HuH-7 (cell line): ENCODE measurements around the gene SURF2.

Experiments
- DNase-seq: peaks from one replicate; pipeline ENCODE4 v3.0.0; 2011; ENCODE audit warnings: low spot score

Gene SURF2

GRCh38 chr9:133401588-133401987, 45.2 kb downstream of the SURF2 start:
- DNase-seq: no peak

GRCh38 chr9:133402689-133403088, 46.3 kb downstream of the SURF2 start:
- no peak for DNase-seq

GRCh38 chr9:133403766-133404453, 47.6 kb downstream of the SURF2 start:
- DNase-seq: peak; percentile 74

- no peak for DNase-seq
These were observed 48.2 kb downstream of the SURF2 start for GRCh38 chr9:133404454-133405002.

- no peak for DNase-seq
These were observed 49.4 kb downstream of the SURF2 start for GRCh38 chr9:133405508-133406438.

- peak; percentile 93 for DNase-seq
These were observed 50.3 kb downstream of the SURF2 start for GRCh38 chr9:133406480-133407307.

- DNase-seq: no peak
These were observed 51.7 kb downstream of the SURF2 start for GRCh38 chr9:133408042-133408441.
